Liver (tissue), 9 donors: ENCODE measurements around the gene SHMT2. TPM values are rescaled to one million over a fixed set of nuclear protein-coding genes. Genes with fewer than 3 reads are reported as not detected.

Experiments
- DNase-seq: peaks from one replicate; pipeline ENCODE4 v3.0.0-alpha.2; 2017; ENCODE audit warnings: low spot score
- H3K27ac ChIP-seq, 2 donors: one replicate each; pipeline ENCODE4 v1.7.0; 2013; ENCODE audit warnings: inconsistent platforms in 2 of 2, low read length in 2 of 2, control low read depth in 1 of 2, low read depth in 1 of 2, mild to moderate bottlenecking in 1 of 2
- H3K27me3 ChIP-seq, 4 donors: one replicate each; pipeline versions ENCODE4 v1.6.1 to v1.7.0; 2013; ENCODE audit warnings: low read length in 3 of 4, inconsistent platforms in 1 of 4, mild to moderate bottlenecking in 1 of 4, moderate library complexity in 1 of 4; ENCODE audit not compliant: control insufficient read depth in 4 of 4, insufficient read depth in 4 of 4
- H3K36me3 ChIP-seq, 4 donors: one replicate each; pipeline versions ENCODE4 v1.6.1 to v1.7.0; 2013; ENCODE audit warnings: low read length in 3 of 4, mild to moderate bottlenecking in 3 of 4, low read depth in 1 of 4, moderate library complexity in 1 of 4; ENCODE audit not compliant: control insufficient read depth in 4 of 4, insufficient read depth in 3 of 4
- H3K4me1 ChIP-seq, 4 donors: one replicate each; pipeline versions ENCODE4 v1.6.1 to v1.7.0; 2013; ENCODE audit warnings: low read length in 3 of 4, mild to moderate bottlenecking in 3 of 4, moderate library complexity in 1 of 4; ENCODE audit not compliant: control insufficient read depth in 4 of 4, insufficient read depth in 4 of 4
- H3K4me3 ChIP-seq, 3 donors: one replicate each; pipeline versions ENCODE4 v1.6.1 to v1.7.0; 2013; ENCODE audit warnings: low read length in 3 of 3, control low read depth in 1 of 3, low read depth in 1 of 3, mild to moderate bottlenecking in 1 of 3
- H3K9ac ChIP-seq, 2 donors: one replicate each; pipeline ENCODE4 v1.7.0; 2013; ENCODE audit warnings: low read length in 2 of 2, mild to moderate bottlenecking in 2 of 2, moderate library complexity in 2 of 2, control low read depth in 1 of 2, low read depth in 1 of 2
- H3K9me3 ChIP-seq, 4 donors: one replicate each; pipeline versions ENCODE4 v1.6.1 to v1.7.0; 2013; ENCODE audit warnings: low read length in 3 of 4; ENCODE audit not compliant: control insufficient read depth in 4 of 4
- EGR1 ChIP-seq, 2 donors: IDR thresholded peaks; 2 replicates each; pipeline ENCODE4 v1.6.1; 2016 to 2018; ENCODE audit warnings: antibody characterized with exemption in 2 of 2, low read depth in 2 of 2
- FOXA2 ChIP-seq: IDR thresholded peaks from 2 replicates; pipeline ENCODE4 v1.6.1; 2016; ENCODE audit warnings: antibody characterized with exemption
- GABPA ChIP-seq, 2 donors: IDR thresholded peaks in 1 of 2; conservative IDR thresholded peaks in 1 of 2; 2 replicates each; pipeline ENCODE4 v1.6.1; 2016; ENCODE audit warnings: antibody characterized with exemption in 2 of 2, mild to moderate bottlenecking in 1 of 2, moderate library complexity in 1 of 2
- HNF4A ChIP-seq, 2 donors: conservative IDR thresholded peaks; 2 replicates each; pipeline ENCODE4 v1.6.1; 2016; ENCODE audit warnings: antibody characterized with exemption in 2 of 2, mild to moderate bottlenecking in 2 of 2
- JUND ChIP-seq, 2 donors: IDR thresholded peaks; 2 replicates each; pipeline ENCODE4 v1.6.1; 2016; ENCODE audit warnings: antibody characterized with exemption in 2 of 2
- NR2F2 ChIP-seq: IDR thresholded peaks from 2 replicates; pipeline ENCODE4 v1.6.1; 2016; ENCODE audit warnings: antibody characterized with exemption
- RAD21 ChIP-seq, 2 donors: IDR thresholded peaks; 2 replicates each; pipeline ENCODE4 v1.6.1; 2016; ENCODE audit warnings: antibody characterized with exemption in 2 of 2, mild to moderate bottlenecking in 2 of 2
- RXRA ChIP-seq, 2 donors: IDR thresholded peaks; 2 replicates each; pipeline ENCODE4 v1.6.1; 2017 to 2018; ENCODE audit warnings: antibody characterized with exemption in 2 of 2, mild to moderate bottlenecking in 1 of 2
- SP1 ChIP-seq: IDR thresholded peaks from 2 replicates; pipeline ENCODE4 v1.6.1; 2018; ENCODE audit warnings: antibody characterized with exemption, mild to moderate bottlenecking
- WGBS: extraction: QIAGEN DNeasy Blood & Tissue Kit; methylation state at CpG from one replicate; pipeline ENCODE4 v1.1.7; 2013; 5-methylcytosine and 5-hydroxymethylcytosine counted together
- polyA plus RNA-seq, 2 donors: library from polyadenylated mRNA; stranded (reverse) in 1 of 2; unstranded in 1 of 2; fragments of 200-250 nt in 1 of 2; fragments of >200 nt in 1 of 2; fragmentation: Nextera tagmentation in 1 of 2; extraction: Ambion mirVana in 1 of 2; gene quantifications; one replicate each; pipeline versions ENCODE4 v1.2.1 to v1.2.3, GENCODE V29; 2013 to 2015
- total RNA-seq, 2 donors: library from RNA; depleted of rRNA; stranded (reverse); fragments of >200 nt; gene quantifications; one replicate each; pipeline ENCODE4 v1.2.3, GENCODE V29; 2014
- TF ChIP-seq, protein P1 (sequence below): IDR thresholded peaks from 2 replicates; pipeline ENCODE4 v1.6.1; 2016; ENCODE audit warnings: antibody characterized with exemption
- TF ChIP-seq, protein P2 (sequence below): IDR thresholded peaks from 2 replicates; pipeline ENCODE4 v1.6.1; 2016; ENCODE audit warnings: antibody characterized with exemption
- TF ChIP-seq, protein P3 (sequence below): IDR thresholded peaks from 2 replicates; pipeline ENCODE4 v1.6.1; 2016; ENCODE audit warnings: antibody characterized with exemption
- TF ChIP-seq, protein P4 (sequence below): IDR thresholded peaks from 2 replicates; pipeline ENCODE4 v1.6.1; 2016; ENCODE audit warnings: antibody characterized with exemption, mild to moderate bottlenecking
- TF ChIP-seq, protein P5 (sequence below): fragments of 150-350 bp; IDR thresholded peaks from 2 replicates; pipeline ENCODE4 v1.5.1; 2017; ENCODE audit warnings: improper control_type of control experiment, low read depth, low read length; ENCODE audit not compliant: missing input control
- donor health status: healthy.
- donor health status: healthy.
- donor health status: healthy.
- donor health status: healthy.
- donor health status: healthy.

The SHMT2 gene
- total and polyA plus RNA-seq, 4 donors, result 66.7 to 276 (median 179) TPM

DNA sequence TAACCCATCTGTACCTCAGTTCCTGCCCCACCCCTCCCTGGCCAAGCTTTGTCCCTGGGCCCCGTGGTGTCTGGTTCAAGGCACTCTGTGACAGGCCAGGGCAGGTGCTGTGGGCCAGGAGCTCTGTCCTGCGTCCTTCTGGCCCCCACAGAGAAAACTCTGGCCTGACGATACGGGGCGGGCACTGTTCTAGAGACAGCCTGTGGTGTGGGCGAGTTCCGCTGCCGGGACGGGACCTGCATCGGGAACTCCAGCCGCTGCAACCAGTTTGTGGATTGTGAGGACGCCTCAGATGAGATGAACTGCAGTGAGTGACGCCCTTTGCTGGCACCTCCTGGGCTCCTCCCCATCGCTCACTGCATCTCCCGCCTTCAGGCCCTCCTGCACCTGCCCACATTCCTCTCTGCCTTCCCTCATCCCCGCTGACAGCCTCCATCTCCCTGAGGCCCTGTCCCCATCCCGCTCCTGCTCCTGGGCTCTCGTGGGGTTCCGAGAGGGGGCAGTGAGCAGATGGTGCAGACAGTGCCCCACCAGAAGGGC is 35.7 kb upstream of the SHMT2 start:
- H3K36me3 ChIP-seq, result peaks cover 45 to 100% (median 80%) of the 10 kb centered on the region in 4 donors
- H3K9ac ChIP-seq, result no peak overlapping the region
- WGBS, result 91% methylated on average over 19 of the region's 19 CpGs
- H3K4me1 ChIP-seq, result no peaks in the 10 kb centered on the region
- no peak overlapping the region for H3K4me3 ChIP-seq
- no peak overlapping the region for H3K27ac ChIP-seq
- no peaks in the 10 kb centered on the region for H3K27me3 ChIP-seq
- no peak for DNase-seq
- H3K9me3 ChIP-seq, result no peaks in the 10 kb centered on the region
- TF ChIP-seq RAD21 (IDR thresholded peaks at IDR 0.05), result no peak
- no peak for TF ChIP-seq HNF4A (conservative IDR thresholded peaks at IDR 0.05)
- no peak for TF ChIP-seq EGR1 (IDR thresholded peaks at IDR 0.05; ENCODE audit: low read depth in 2 of 2)
- TF ChIP-seq, protein P1, sequence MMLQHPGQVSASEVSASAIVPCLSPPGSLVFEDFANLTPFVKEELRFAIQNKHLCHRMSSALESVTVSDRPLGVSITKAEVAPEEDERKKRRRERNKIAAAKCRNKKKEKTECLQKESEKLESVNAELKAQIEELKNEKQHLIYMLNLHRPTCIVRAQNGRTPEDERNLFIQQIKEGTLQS, result no peak
- TF ChIP-seq FOXA2, result no peak
- TF ChIP-seq GABPA (IDR thresholded peaks at IDR 0.05 in 1 of 2, conservative IDR thresholded peaks at IDR 0.05 in 1 of 2), result no peak
- no peak for TF ChIP-seq NR2F2

DNA sequence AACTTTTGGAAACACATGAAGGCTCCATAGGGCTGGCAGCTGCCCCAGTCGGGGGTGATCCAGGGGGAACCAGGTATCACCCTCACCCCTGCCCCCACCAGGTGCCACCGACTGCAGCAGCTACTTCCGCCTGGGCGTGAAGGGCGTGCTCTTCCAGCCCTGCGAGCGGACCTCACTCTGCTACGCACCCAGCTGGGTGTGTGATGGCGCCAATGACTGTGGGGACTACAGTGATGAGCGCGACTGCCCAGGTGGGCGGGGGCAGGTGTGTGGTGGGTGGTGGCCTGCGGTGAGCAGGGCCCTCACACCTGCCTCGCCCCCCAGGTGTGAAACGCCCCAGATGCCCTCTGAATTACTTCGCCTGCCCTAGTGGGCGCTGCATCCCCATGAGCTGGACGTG is 35.3 kb upstream of the SHMT2 start:
- H3K4me3 ChIP-seq, result no peak overlapping the region

DNA sequence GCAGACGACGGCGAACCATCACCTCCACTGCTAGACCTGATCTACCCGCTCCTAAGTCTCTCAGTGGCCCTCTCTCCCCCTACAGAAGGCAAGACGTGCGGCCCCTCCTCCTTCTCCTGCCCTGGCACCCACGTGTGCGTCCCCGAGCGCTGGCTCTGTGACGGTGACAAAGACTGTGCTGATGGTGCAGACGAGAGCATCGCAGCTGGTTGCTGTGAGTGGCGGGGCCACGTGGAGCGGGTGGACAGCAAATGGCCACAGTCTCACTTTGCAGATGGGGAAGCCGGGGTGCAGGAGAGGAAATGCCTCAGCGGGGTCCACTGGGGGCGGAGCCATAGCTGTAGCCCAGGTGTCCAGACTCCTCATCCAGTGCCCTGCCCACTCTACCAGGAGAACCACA is 34.3 kb upstream of the SHMT2 start:
- 94% methylated on average over 19 of the region's 19 CpGs for WGBS
- H3K9me3 ChIP-seq, result no peaks in the 10 kb centered on the region
- no peak for TF ChIP-seq EGR1 (IDR thresholded peaks at IDR 0.05; ENCODE audit: low read depth in 2 of 2)
- TF ChIP-seq GABPA (IDR thresholded peaks at IDR 0.05 in 1 of 2, conservative IDR thresholded peaks at IDR 0.05 in 1 of 2), result no peak
- TF ChIP-seq SP1, result no peak
- TF ChIP-seq, protein P2, sequence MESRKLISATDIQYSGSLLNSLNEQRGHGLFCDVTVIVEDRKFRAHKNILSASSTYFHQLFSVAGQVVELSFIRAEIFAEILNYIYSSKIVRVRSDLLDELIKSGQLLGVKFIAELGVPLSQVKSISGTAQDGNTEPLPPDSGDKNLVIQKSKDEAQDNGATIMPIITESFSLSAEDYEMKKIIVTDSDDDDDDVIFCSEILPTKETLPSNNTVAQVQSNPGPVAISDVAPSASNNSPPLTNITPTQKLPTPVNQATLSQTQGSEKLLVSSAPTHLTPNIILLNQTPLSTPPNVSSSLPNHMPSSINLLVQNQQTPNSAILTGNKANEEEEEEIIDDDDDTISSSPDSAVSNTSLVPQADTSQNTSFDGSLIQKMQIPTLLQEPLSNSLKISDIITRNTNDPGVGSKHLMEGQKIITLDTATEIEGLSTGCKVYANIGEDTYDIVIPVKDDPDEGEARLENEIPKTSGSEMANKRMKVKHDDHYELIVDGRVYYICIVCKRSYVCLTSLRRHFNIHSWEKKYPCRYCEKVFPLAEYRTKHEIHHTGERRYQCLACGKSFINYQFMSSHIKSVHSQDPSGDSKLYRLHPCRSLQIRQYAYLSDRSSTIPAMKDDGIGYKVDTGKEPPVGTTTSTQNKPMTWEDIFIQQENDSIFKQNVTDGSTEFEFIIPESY, result no peak
- no peak for TF ChIP-seq JUND (IDR thresholded peaks at IDR 0.05)
- TF ChIP-seq HNF4A (conservative IDR thresholded peaks at IDR 0.05), result no peak
- TF ChIP-seq FOXA2, result no peak
- no peak for TF ChIP-seq RXRA (IDR thresholded peaks at IDR 0.05)
- TF ChIP-seq, protein P3, sequence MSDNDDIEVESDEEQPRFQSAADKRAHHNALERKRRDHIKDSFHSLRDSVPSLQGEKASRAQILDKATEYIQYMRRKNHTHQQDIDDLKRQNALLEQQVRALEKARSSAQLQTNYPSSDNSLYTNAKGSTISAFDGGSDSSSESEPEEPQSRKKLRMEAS, result no peak
- TF ChIP-seq, protein P4, sequence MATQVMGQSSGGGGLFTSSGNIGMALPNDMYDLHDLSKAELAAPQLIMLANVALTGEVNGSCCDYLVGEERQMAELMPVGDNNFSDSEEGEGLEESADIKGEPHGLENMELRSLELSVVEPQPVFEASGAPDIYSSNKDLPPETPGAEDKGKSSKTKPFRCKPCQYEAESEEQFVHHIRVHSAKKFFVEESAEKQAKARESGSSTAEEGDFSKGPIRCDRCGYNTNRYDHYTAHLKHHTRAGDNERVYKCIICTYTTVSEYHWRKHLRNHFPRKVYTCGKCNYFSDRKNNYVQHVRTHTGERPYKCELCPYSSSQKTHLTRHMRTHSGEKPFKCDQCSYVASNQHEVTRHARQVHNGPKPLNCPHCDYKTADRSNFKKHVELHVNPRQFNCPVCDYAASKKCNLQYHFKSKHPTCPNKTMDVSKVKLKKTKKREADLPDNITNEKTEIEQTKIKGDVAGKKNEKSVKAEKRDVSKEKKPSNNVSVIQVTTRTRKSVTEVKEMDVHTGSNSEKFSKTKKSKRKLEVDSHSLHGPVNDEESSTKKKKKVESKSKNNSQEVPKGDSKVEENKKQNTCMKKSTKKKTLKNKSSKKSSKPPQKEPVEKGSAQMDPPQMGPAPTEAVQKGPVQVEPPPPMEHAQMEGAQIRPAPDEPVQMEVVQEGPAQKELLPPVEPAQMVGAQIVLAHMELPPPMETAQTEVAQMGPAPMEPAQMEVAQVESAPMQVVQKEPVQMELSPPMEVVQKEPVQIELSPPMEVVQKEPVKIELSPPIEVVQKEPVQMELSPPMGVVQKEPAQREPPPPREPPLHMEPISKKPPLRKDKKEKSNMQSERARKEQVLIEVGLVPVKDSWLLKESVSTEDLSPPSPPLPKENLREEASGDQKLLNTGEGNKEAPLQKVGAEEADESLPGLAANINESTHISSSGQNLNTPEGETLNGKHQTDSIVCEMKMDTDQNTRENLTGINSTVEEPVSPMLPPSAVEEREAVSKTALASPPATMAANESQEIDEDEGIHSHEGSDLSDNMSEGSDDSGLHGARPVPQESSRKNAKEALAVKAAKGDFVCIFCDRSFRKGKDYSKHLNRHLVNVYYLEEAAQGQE, result no peak
- TF ChIP-seq, protein P5, sequence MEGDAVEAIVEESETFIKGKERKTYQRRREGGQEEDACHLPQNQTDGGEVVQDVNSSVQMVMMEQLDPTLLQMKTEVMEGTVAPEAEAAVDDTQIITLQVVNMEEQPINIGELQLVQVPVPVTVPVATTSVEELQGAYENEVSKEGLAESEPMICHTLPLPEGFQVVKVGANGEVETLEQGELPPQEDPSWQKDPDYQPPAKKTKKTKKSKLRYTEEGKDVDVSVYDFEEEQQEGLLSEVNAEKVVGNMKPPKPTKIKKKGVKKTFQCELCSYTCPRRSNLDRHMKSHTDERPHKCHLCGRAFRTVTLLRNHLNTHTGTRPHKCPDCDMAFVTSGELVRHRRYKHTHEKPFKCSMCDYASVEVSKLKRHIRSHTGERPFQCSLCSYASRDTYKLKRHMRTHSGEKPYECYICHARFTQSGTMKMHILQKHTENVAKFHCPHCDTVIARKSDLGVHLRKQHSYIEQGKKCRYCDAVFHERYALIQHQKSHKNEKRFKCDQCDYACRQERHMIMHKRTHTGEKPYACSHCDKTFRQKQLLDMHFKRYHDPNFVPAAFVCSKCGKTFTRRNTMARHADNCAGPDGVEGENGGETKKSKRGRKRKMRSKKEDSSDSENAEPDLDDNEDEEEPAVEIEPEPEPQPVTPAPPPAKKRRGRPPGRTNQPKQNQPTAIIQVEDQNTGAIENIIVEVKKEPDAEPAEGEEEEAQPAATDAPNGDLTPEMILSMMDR, result no peak
- TF ChIP-seq, protein P1, result no peak
- no peaks in the 10 kb centered on the region for H3K4me1 ChIP-seq
- H3K27me3 ChIP-seq, result no peaks in the 10 kb centered on the region
- peaks cover 54 to 100% (median 83%) of the 10 kb centered on the region in 4 donors for H3K36me3 ChIP-seq
- H3K4me3 ChIP-seq, result no peak overlapping the region
- H3K9ac ChIP-seq, result no peak overlapping the region
- H3K27ac ChIP-seq, result no peak overlapping the region
- DNase-seq, result no peak

More for the DNA sequence above, 35.3 kb upstream of the SHMT2 start:
- Histone ChIP-seq H3K36me3 (peaks cover 49 to 100% (median 80%) of the 10 kb centered on the region in 4 donors), H3K27me3 (no peaks in the 10 kb centered on the region), H3K4me1 (no peaks in the 10 kb centered on the region), H3K9ac (no peak overlapping the region), H3K27ac (no peak overlapping the region), H3K9me3 (no peaks in the 10 kb centered on the region)
- 92% methylated on average over 18 of the region's 18 CpGs for WGBS
- TF ChIP-seq FOXA2, result no peak
- no peak for DNase-seq
